Mammary epithelial cell (primary cell): ENCODE data around the gene CCDC85C.

ENCODE experiments used
- EZH2 ChIP-seq: IDR thresholded peaks from 2 replicates; pipeline ENCODE4 v1.6.1; 2012; ENCODE audit warnings: low read length, inconsistent platforms, borderline replicate concordance
- TF ChIP-seq, protein P1 (sequence below), 2 donors: IDR thresholded peaks in 1 of 2; conservative IDR thresholded peaks in 1 of 2; 2 replicates each; pipeline ENCODE4 v1.5.1; 2011 to 2012; ENCODE audit warnings: inconsistent platforms in 2 of 2, low read length in 2 of 2, mild to moderate bottlenecking in 2 of 2, control low read depth in 1 of 2, low read depth in 1 of 2; ENCODE audit not compliant: insufficient read depth in 1 of 2; ENCODE audit errors: extremely low read depth in 1 of 2

GRCh38 chr14:99606359-99606758 is 2.4 kb upstream of the CCDC85C start:
- TF ChIP-seq, protein P1, sequence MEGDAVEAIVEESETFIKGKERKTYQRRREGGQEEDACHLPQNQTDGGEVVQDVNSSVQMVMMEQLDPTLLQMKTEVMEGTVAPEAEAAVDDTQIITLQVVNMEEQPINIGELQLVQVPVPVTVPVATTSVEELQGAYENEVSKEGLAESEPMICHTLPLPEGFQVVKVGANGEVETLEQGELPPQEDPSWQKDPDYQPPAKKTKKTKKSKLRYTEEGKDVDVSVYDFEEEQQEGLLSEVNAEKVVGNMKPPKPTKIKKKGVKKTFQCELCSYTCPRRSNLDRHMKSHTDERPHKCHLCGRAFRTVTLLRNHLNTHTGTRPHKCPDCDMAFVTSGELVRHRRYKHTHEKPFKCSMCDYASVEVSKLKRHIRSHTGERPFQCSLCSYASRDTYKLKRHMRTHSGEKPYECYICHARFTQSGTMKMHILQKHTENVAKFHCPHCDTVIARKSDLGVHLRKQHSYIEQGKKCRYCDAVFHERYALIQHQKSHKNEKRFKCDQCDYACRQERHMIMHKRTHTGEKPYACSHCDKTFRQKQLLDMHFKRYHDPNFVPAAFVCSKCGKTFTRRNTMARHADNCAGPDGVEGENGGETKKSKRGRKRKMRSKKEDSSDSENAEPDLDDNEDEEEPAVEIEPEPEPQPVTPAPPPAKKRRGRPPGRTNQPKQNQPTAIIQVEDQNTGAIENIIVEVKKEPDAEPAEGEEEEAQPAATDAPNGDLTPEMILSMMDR (conservative IDR thresholded peaks at IDR 0.05 in 1 of 2, IDR thresholded peaks at IDR 0.05 in 1 of 2; ENCODE audit: extremely low read depth in 1 of 2, insufficient read depth in 1 of 2, low read depth in 1 of 2, low read length in 2 of 2) = no peak
- no peak for TF ChIP-seq EZH2
